LNCaP clone FGC (cell line): Measurements from ENCODE around the gene MASP1.

Experiments used
- DNase-seq: peaks from one replicate; pipeline ENCODE4 v3.0.0-alpha.2; 2011; ENCODE audit warnings: low read depth
- H3K4me3 ChIP-seq: 2 replicates; pipeline ENCODE4 v1.5.1; 2011; ENCODE audit warnings: mild to moderate bottlenecking, low read depth, low read length, control low read depth
- TF ChIP-seq, protein P1 (sequence below): IDR thresholded peaks from 2 replicates; pipeline ENCODE4 v1.5.1; 2012; ENCODE audit warnings: mild to moderate bottlenecking; ENCODE audit not compliant: control insufficient read depth, insufficient read depth; ENCODE audit errors: extremely low read depth

The MASP1 gene

DNA sequence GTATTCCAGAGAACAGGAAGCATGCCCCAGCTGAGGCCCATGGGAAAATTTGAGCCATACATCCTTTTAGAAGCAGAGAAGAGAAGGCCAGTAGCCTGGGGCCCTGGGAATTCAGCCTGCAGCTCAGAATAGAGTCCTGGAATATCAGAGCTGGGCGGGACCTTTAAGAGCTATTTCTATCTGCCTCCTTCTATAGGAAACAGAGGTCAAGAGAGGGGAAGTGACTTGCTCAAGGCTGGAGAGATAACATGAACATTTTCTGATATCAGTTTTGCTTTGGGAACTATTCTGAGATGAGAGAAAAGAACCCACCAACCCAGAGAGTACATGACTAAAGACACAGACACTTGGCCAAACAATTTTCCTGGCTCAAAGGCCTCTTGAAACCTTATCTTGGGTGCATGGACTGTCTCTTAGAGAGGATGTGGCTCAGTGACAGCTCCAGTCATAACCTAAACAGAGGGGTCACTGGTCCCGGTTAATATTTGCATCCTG, 26.0 kb downstream of the MASP1 start:
- H3K4me3 ChIP-seq: no peak overlapping the region
- TF ChIP-seq, protein P1, sequence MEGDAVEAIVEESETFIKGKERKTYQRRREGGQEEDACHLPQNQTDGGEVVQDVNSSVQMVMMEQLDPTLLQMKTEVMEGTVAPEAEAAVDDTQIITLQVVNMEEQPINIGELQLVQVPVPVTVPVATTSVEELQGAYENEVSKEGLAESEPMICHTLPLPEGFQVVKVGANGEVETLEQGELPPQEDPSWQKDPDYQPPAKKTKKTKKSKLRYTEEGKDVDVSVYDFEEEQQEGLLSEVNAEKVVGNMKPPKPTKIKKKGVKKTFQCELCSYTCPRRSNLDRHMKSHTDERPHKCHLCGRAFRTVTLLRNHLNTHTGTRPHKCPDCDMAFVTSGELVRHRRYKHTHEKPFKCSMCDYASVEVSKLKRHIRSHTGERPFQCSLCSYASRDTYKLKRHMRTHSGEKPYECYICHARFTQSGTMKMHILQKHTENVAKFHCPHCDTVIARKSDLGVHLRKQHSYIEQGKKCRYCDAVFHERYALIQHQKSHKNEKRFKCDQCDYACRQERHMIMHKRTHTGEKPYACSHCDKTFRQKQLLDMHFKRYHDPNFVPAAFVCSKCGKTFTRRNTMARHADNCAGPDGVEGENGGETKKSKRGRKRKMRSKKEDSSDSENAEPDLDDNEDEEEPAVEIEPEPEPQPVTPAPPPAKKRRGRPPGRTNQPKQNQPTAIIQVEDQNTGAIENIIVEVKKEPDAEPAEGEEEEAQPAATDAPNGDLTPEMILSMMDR: no peak
- no peak for DNase-seq

DNA sequence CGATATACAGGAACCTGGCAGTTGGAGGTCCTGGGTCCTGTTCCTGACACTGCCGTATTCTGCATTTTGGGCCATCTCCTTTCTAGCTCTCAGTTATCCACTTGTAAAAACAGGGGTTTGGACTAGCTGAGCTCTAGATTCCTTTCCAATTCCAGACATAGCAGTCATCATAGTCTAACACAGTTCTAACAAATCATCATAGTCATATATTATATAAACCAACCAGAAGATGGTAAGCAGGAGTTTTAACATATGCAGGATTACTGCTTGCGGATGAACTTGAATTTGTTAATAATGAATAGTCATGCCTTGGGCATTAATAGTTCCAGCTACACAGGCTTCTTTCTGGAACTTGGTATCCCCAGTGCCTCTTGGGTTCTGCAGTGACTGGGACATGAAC, 26.6 kb downstream of the MASP1 start:
- DNase-seq: no peak
- TF ChIP-seq, protein P1: no peak
- no peak overlapping the region for H3K4me3 ChIP-seq

DNA sequence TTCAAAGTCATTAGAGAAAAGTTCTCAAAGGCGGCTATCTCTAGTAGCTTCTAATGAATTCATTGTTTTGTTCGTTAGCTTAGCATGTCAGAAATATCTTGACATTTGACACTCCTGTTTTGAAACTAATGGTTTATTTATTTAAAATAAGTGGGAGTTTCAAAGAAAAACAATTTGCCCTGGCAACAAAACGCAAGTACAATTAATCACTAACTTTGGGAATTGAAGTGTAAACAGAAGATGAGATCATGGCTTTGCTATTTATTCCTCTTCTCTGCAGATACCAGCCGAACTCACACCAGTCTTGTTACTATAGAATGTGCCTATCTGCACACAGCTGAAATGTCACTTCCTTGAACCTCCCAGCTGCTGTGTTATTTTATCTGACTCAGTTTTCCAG, 27.5 kb downstream of the MASP1 start:
- H3K4me3 ChIP-seq: no peak overlapping the region
- TF ChIP-seq, protein P1: no peak
- no peak for DNase-seq

DNA sequence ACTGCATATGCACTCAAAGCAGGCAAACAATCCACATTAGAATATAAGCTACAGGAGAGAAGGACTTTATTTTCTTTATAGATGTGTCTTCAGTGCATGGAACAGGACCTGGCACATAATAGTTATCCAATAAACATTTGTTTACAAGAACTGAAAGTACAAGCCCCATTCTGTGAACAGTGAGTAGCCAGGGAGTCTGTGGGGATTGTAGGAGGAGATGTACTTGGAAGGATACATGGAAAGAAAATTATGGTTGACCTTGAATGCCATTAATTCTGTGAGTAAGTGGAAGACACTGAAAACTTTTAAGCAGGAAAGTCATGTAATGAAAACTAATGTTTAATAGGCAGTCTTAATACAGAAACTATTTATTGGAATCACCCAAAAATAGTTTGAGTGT, 28.3 kb downstream of the MASP1 start:
- TF ChIP-seq, protein P1: no peak
- H3K4me3 ChIP-seq: no peak overlapping the region
- peak; percentile 39 for DNase-seq

DNA sequence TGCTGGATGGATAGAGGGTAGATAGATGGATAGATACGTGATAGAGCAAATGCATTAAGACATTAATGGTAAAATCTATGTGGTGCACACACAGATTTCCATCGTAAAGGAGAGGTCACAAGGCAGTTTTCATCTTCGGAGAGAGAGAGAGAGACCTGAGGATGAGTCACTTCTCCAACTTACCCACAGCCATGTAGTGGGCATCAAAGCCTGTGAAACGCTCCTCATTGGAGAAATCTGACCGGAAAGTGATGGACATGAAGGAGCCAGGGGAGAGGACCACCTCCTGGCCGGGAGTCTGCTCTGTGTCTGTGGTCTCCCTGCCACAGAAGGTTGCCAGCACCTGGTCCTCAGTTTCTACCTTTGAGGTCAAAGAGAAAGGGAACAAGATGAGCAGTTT, 29.2 kb downstream of the MASP1 start:
- H3K4me3 ChIP-seq: no peak overlapping the region
- TF ChIP-seq, protein P1: no peak

DNA sequence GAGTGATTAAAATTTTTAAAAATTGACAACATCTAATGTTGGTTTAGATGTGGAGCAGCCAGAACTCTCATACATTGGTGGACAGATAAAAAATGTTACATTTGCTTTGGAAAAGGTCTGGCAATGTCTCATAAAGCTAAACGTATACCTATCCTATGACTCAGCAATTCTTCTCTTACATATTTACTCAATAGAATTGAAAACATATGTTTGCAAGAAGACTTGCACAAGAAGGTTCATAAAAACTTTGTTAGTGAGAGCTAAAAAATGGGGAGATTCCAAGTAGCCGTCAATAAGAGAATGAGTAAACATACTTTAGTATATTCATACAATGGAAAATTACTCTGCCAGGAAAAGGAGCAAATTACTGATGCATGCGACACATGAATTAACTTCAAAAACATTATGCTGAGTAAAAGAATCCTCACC, 30.0 kb downstream of the MASP1 start:
- TF ChIP-seq, protein P1: no peak
- DNase-seq: no peak
- H3K4me3 ChIP-seq: no peak overlapping the region

More for the DNA sequence above, 29.2 kb downstream of the MASP1 start:
- no peak for DNase-seq

DNA sequence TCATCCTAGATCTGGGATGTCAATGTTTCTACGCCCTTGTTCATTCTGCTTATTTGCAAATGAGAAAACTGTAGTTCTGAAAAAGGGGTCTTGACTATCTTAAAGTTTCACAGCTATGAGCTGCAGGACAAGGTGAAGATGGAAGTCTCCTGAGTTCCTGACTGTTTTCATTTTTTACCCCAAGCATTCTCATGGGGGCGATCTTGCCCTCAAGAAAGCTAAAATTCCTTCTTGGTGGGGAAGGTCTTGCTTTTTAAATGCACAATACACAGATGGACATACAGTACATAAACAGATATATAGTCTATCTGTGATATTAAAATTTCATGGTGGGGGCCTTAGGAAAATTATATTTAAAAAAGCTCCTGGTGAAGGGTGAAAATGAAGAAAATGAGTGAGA, 32.4 kb downstream of the MASP1 start:
- no peak overlapping the region for H3K4me3 ChIP-seq
- TF ChIP-seq, protein P1: no peak
- no peak for DNase-seq
